ENCODE results near the gene MAMLD1. TPM values are rescaled to one million over a fixed set of nuclear protein-coding genes. Genes with fewer than 3 reads are reported as not detected.

MAMLD1 gene
- polyA plus RNA-seq, 1 donor (not counting 4 experiments of a cell fraction or from before 2014, with no cell fraction given), result 0.98 TPM

- Histone ChIP-seq H3K36me3 (ENCODE audit: control insufficient read depth in 2 of 2, extremely low read depth in 1 of 2, insufficient read depth in 2 of 2, low read length in 2 of 2) (no peaks in the 10 kb centered on the region), H3K27me3 (ENCODE audit: control insufficient read depth, extremely low read depth, insufficient read depth, low read length) (no peaks in the 10 kb centered on the region), H2AFZ (ENCODE audit: control insufficient read depth, low read length) (no peak overlapping the region), H3K9me3 (ENCODE audit: control insufficient read depth, low read depth, low read length) (no peaks in the 10 kb centered on the region), H3K9ac (ENCODE audit: control insufficient read depth, extremely low read depth, insufficient read depth, low read length) (no peak overlapping the region), H3K4me2 (ENCODE audit: control insufficient read depth, extremely low read depth, insufficient read depth, low read depth, low read length) (no peak overlapping the region), H3K4me3 (ENCODE audit: control insufficient read depth in 2 of 3, extremely low read depth in 1 of 3, insufficient read depth in 2 of 3, low read depth in 1 of 3, low read length in 3 of 3) (no peak overlapping the region), H3K79me2 (ENCODE audit: control insufficient read depth, insufficient read depth, low read length) (no peaks in the 10 kb centered on the region), H3K27ac (ENCODE audit: control insufficient read depth, insufficient read depth, low read length) (no peak overlapping the region), H3K9me1 (ENCODE audit: control insufficient read depth, extremely low read depth, insufficient read depth, low read length) (no peaks in the 10 kb centered on the region), H4K20me1 (ENCODE audit: control insufficient read depth, extremely low read depth, insufficient read depth, low read length) (no peaks in the 10 kb centered on the region), H3K4me1 (ENCODE audit: control insufficient read depth, extremely low read depth, insufficient read depth, low read length) (no peaks in the 10 kb centered on the region)
- dilution Hi-C loops (cut with MboI; ENCODE audit: extremely low pct_ligation_motif_present, low sequenced_read_pairs), result no loop called here
- FAIRE-seq (no peak), DNase-seq (ENCODE audit: low read depth, low spot score) (no peak)
- TF ChIP-seq EZH2 (IDR thresholded peaks at IDR 0.05; ENCODE audit: low read length), result no peak
- TF ChIP-seq, protein P1, sequence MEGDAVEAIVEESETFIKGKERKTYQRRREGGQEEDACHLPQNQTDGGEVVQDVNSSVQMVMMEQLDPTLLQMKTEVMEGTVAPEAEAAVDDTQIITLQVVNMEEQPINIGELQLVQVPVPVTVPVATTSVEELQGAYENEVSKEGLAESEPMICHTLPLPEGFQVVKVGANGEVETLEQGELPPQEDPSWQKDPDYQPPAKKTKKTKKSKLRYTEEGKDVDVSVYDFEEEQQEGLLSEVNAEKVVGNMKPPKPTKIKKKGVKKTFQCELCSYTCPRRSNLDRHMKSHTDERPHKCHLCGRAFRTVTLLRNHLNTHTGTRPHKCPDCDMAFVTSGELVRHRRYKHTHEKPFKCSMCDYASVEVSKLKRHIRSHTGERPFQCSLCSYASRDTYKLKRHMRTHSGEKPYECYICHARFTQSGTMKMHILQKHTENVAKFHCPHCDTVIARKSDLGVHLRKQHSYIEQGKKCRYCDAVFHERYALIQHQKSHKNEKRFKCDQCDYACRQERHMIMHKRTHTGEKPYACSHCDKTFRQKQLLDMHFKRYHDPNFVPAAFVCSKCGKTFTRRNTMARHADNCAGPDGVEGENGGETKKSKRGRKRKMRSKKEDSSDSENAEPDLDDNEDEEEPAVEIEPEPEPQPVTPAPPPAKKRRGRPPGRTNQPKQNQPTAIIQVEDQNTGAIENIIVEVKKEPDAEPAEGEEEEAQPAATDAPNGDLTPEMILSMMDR (optimal IDR thresholded peaks at IDR 0.05 in 1 of 3, IDR thresholded peaks at IDR 0.05 in 1 of 3, conservative IDR thresholded peaks at IDR 0.05 in 1 of 3; ENCODE audit: extremely low read depth in 1 of 3, insufficient read depth in 2 of 3, low read length in 3 of 3), result no peak
These were observed 87.5 kb downstream of the MAMLD1 start for GRCh38 chrX:150450519-150451177.

- Histone ChIP-seq H3K4me1 (ENCODE audit: control insufficient read depth, extremely low read depth, insufficient read depth, low read length) (peaks cover 8% of the 10 kb centered on the region), H3K4me2 (ENCODE audit: control insufficient read depth, extremely low read depth, insufficient read depth, low read depth, low read length) (no peak overlapping the region), H3K27ac (ENCODE audit: control insufficient read depth, insufficient read depth, low read length) (no peak overlapping the region), H3K79me2 (ENCODE audit: control insufficient read depth, insufficient read depth, low read length) (no peaks in the 10 kb centered on the region), H3K27me3 (ENCODE audit: control insufficient read depth, extremely low read depth, insufficient read depth, low read length) (no peaks in the 10 kb centered on the region), H3K9ac (ENCODE audit: control insufficient read depth, extremely low read depth, insufficient read depth, low read length) (no peak overlapping the region), H2AFZ (ENCODE audit: control insufficient read depth, low read length) (no peak overlapping the region), H4K20me1 (ENCODE audit: control insufficient read depth, extremely low read depth, insufficient read depth, low read length) (no peaks in the 10 kb centered on the region), H3K9me1 (ENCODE audit: control insufficient read depth, extremely low read depth, insufficient read depth, low read length) (no peaks in the 10 kb centered on the region), H3K4me3 (ENCODE audit: control insufficient read depth in 2 of 3, extremely low read depth in 1 of 3, insufficient read depth in 2 of 3, low read depth in 1 of 3, low read length in 3 of 3) (no peak overlapping the region), H3K36me3 (ENCODE audit: control insufficient read depth in 2 of 2, extremely low read depth in 1 of 2, insufficient read depth in 2 of 2, low read length in 2 of 2) (no peaks in the 10 kb centered on the region), H3K9me3 (ENCODE audit: control insufficient read depth, low read depth, low read length) (no peaks in the 10 kb centered on the region)
- no peak for DNase-seq (ENCODE audit: low read depth, low spot score)
- TF ChIP-seq EZH2 (IDR thresholded peaks at IDR 0.05; ENCODE audit: low read length), result no peak
- TF ChIP-seq, protein P1 (optimal IDR thresholded peaks at IDR 0.05 in 1 of 3, IDR thresholded peaks at IDR 0.05 in 1 of 3, conservative IDR thresholded peaks at IDR 0.05 in 1 of 3; ENCODE audit: extremely low read depth in 1 of 3, insufficient read depth in 2 of 3, low read length in 3 of 3), result no peak
- no peak for FAIRE-seq
- dilution Hi-C loops (cut with MboI; ENCODE audit: extremely low pct_ligation_motif_present, low sequenced_read_pairs), result no loop called here
These were observed 88.8 kb downstream of the MAMLD1 start for GRCh38 chrX:150451953-150452352.

Measured in keratinocyte (primary cell).